ENCODE data around the gene ANKRD24. TPM values are rescaled to one million over a fixed set of nuclear protein-coding genes. Genes with fewer than 3 reads are reported as not detected.
"Not testable (repeated sequence)": the region's sequence is repeated elsewhere in the genome, so short reads cannot be mapped to it uniquely, and the experiment has no call there.

The ANKRD24 gene
- total RNA-seq, 1 donor from 2014 or later, result 0.33 TPM

DNA sequence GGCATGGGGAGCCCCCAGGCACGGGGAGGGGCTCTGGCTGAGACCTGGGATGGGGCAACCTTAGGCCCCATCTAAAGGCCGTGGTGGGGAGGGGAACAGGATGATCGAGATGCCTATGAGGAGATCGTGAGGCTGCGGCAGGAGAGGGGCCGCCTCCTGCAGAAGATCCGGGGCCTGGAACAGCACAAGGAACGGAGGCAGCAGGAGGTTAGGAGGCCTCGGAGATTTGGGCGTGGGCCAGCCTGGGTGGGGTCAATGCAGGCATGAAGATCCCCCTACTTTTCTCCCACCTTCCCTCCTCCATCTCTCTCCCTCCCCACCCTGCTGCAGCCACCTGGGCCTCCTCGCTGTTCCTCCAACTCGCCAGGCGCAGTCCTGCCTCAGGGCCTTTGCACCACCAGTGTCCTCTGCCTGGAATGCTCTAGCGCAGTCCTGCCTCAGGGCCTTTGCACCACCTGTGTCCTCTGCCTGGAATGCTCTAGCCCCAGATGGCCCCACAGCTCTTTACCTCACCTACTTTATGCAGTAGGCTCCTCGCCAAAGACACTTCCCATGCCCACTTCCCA is 27.8 kb downstream of the ANKRD24 start:
- DNase-seq (ENCODE audit: low read depth), result no peak
- Histone ChIP-seq H3K27me3 (ENCODE audit: control insufficient read depth, insufficient read depth, low read length) (peaks cover 14% of the 10 kb centered on the region), H3K36me3 (ENCODE audit: control insufficient read depth, insufficient read depth, low read length) (no peaks in the 10 kb centered on the region), H3K4me3 (ENCODE audit: low read depth, low read length) (no peak overlapping the region)
- TF ChIP-seq, protein P1, sequence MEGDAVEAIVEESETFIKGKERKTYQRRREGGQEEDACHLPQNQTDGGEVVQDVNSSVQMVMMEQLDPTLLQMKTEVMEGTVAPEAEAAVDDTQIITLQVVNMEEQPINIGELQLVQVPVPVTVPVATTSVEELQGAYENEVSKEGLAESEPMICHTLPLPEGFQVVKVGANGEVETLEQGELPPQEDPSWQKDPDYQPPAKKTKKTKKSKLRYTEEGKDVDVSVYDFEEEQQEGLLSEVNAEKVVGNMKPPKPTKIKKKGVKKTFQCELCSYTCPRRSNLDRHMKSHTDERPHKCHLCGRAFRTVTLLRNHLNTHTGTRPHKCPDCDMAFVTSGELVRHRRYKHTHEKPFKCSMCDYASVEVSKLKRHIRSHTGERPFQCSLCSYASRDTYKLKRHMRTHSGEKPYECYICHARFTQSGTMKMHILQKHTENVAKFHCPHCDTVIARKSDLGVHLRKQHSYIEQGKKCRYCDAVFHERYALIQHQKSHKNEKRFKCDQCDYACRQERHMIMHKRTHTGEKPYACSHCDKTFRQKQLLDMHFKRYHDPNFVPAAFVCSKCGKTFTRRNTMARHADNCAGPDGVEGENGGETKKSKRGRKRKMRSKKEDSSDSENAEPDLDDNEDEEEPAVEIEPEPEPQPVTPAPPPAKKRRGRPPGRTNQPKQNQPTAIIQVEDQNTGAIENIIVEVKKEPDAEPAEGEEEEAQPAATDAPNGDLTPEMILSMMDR (IDR thresholded peaks at IDR 0.05; ENCODE audit: insufficient read depth, low read length, poor library complexity, severe bottlenecking), result no peak

DNA sequence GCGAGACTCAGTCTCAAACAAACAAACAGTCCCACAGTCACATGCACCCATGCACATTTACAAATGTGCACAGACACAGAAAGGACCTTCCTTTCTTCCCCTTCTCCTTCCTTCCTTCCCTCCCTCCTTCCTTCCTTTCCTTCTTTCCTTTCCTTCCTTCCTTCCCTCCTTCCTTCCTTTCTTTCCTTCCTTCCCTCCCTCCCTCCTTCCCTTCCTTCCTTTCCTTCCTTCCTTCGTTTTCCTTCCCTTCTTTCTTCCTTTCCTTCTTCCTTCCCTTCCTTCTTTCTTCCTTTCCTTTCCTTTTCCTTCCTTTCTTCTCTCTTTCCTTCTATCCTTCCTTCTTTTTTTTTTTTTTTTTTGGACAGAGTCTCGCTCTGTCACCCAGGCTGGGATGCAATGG is 30.6 kb downstream of the ANKRD24 start:
- TF ChIP-seq, protein P1 (IDR thresholded peaks at IDR 0.05; ENCODE audit: insufficient read depth, low read length, poor library complexity, severe bottlenecking), result no peak
- no peak for DNase-seq (ENCODE audit: low read depth)
- no peaks in the 10 kb centered on the region for H3K36me3 ChIP-seq (ENCODE audit: control insufficient read depth, insufficient read depth, low read length)
- no peak overlapping the region for H3K4me3 ChIP-seq (ENCODE audit: low read depth, low read length)
- peaks cover 14% of the 10 kb centered on the region for H3K27me3 ChIP-seq (ENCODE audit: control insufficient read depth, insufficient read depth, low read length)

GRCh38 chr19:4215807-4216206 is 33.3 kb downstream of the ANKRD24 start:
- TF ChIP-seq, protein P1 (IDR thresholded peaks at IDR 0.05; ENCODE audit: insufficient read depth, low read length, poor library complexity, severe bottlenecking), result no peak
- H3K27me3 ChIP-seq (ENCODE audit: control insufficient read depth, insufficient read depth, low read length), result peaks cover 14% of the 10 kb centered on the region
- no peaks in the 10 kb centered on the region for H3K36me3 ChIP-seq (ENCODE audit: control insufficient read depth, insufficient read depth, low read length)
- DNase-seq (ENCODE audit: low read depth), result no peak
- H3K4me3 ChIP-seq (ENCODE audit: low read depth, low read length), result no peak overlapping the region

DNA sequence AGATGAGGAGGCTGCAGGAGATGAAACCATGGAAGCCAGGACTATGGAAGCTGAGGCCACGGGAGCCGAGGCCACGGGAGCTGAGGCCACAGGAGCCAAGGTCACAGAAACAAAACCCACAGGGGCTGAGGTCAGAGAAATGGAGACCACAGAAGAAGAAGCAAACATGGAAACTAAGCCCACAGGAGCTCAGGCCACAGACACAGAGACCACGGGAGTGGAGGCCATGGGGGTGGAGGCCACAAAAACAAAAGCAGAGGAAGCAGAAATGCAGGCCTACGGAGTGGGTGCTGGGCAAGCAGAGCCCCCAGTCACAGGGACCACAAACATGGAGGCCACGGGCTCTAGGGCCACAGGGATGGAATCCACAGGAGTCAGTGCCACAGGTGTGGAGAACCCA is 34.4 kb downstream of the ANKRD24 start:
- TF ChIP-seq, protein P1 (IDR thresholded peaks at IDR 0.05; ENCODE audit: insufficient read depth, low read length, poor library complexity, severe bottlenecking), result no peak
- Histone ChIP-seq H3K36me3 (ENCODE audit: control insufficient read depth, insufficient read depth, low read length) (no peaks in the 10 kb centered on the region), H3K4me3 (ENCODE audit: low read depth, low read length) (no peak overlapping the region), H3K27me3 (ENCODE audit: control insufficient read depth, insufficient read depth, low read length) (peaks cover 14% of the 10 kb centered on the region)
- no peak for DNase-seq (ENCODE audit: low read depth)

DNA sequence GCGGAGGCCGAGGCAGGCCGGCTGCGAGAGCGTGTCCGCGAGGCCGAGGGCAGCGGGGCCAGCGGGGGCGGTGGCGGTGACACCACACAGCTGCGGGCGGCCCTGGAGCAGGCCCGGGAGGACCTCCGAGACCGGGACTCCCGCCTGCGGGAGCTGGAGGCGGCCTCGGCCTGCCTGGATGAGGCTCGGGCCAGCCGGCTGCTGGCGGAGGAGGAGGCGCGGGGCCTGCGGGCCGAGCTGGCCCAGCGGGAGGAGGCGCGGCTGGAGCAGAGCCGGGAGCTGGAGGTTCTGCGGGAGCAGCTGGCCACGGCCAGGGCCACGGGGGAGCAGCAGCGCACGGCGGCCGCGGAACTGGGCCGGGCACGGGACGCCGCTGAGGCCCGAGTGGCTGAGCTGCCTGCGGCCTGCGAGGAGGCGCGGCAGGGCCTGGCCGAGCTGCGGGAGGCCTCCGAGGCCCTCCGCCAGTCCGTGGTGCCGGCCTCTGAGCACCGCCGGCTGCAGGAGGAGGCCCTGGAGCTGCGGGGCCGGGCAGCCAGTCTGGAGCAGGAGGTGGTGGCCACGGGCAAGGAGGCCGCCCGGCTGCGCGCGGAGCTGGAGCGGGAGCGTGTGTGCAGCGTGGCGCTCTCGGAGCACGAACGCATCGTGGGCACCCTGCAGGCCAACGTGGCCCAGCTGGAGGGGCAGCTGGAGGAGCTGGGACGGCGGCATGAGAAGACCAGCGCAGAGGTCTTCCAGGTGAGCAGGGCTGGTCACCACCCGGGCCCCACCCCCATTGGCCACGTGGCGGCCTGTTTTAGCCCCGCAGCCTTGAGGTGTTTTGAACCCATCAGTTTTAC is 35.2 kb downstream of the ANKRD24 start:
- Histone ChIP-seq H3K27me3 (ENCODE audit: control insufficient read depth, insufficient read depth, low read length) (peaks cover 10% of the 10 kb centered on the region), H3K4me3 (ENCODE audit: low read depth, low read length) (no peak overlapping the region), H3K36me3 (ENCODE audit: control insufficient read depth, insufficient read depth, low read length) (no peaks in the 10 kb centered on the region)
- no peak for DNase-seq (ENCODE audit: low read depth)
- TF ChIP-seq, protein P1 (IDR thresholded peaks at IDR 0.05; ENCODE audit: insufficient read depth, low read length, poor library complexity, severe bottlenecking), result no peak

DNA sequence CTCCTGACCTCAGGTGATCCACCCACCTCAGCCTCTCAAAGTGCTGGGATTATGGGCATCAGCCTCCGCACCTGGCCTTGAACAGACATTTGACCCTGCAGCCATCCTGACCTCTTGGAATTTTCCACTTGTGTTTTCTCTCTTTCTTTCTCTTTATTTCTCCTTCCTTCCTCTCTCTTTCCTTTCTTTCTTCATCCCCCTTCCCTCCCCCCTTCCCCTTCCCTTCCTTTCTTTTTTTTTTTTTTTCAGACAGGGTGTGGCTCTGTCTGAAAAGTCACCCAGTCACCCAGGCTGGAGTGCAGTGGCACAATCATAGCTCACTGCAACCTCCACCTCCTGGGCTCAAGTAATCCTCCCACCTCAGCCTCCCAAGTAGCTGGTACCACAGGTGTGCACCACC is 36.0 kb downstream of the ANKRD24 start:
- H3K4me3 ChIP-seq (ENCODE audit: low read depth, low read length); H3K36me3 ChIP-seq (ENCODE audit: control insufficient read depth, insufficient read depth, low read length); DNase-seq (ENCODE audit: low read depth); H3K27me3 ChIP-seq (ENCODE audit: control insufficient read depth, insufficient read depth, low read length): not testable (repeated sequence)

All from kidney epithelial cell (primary cell).